Omental fat pad (tissue), 4 donors: ENCODE measurements around the gene LPGAT1. TPM values are rescaled to one million over a fixed set of nuclear protein-coding genes. Genes with fewer than 3 reads are reported as not detected.
"Not testable (repeated sequence)": the region's sequence is repeated elsewhere in the genome, so short reads cannot be mapped to it uniquely, and the experiment has no call there.

Experiments
- ATAC-seq: fragments of 150-250 bp; one replicate; pipeline ENCODE4 v1.9.1; 2016; ENCODE audit warnings: mild to moderate bottlenecking, moderate library complexity; ENCODE audit not compliant: low FRiP score
- DNase-seq: peaks from one replicate; pipeline ENCODE4 v3.0.0-alpha.2; 2019; ENCODE audit warnings: low spot score
- CTCF ChIP-seq, 3 donors: fragments of 450-650 bp; IDR thresholded peaks; one replicate each; pipeline ENCODE4 v1.5.1; 2016 to 2017; ENCODE audit warnings: antibody characterized with exemption in 3 of 3, mild to moderate bottlenecking in 3 of 3, moderate library complexity in 2 of 3
- small RNA-seq: library from RNA; depleted of rRNA; stranded (forward); fragments of <200 nt; gene quantifications from one replicate; pipeline ENCODE3, GENCODE V24; 2016
- total RNA-seq, 4 donors: library from RNA; depleted of rRNA; stranded (reverse); fragments of >200 nt; gene quantifications; one replicate each; pipeline ENCODE4 v1.1.0, GENCODE V29; 2016

Gene LPGAT1
- total RNA-seq, 4 donors from 2014 or later, result 46.8 to 70.9 (median 48.9) TPM

GRCh38 chr1:211697356-211697755 is 133.2 kb downstream of the LPGAT1 start:
- no peak for TF ChIP-seq CTCF (IDR thresholded peaks at IDR 0.05)
- DNase-seq (no peak), ATAC-seq (no peak)

GRCh38 chr1:211695135-211695816 is 135.3 kb downstream of the LPGAT1 start:
- ATAC-seq, result no peak
- no peak for TF ChIP-seq CTCF (IDR thresholded peaks at IDR 0.05)

GRCh38 chr1:211693911-211694310 is 136.7 kb downstream of the LPGAT1 start:
- ATAC-seq, DNase-seq: not testable (repeated sequence)

More at GRCh38 chr1:211695135-211695816, 135.3 kb downstream of the LPGAT1 start:
- no peak for DNase-seq

Small RNA genes within 50 kb of the gene (small RNA-seq; reads per million reads assigned to genes)
- gene RF00019 (not detected), gene RN7SL344P (not detected)

Other genes with a start within 250 kb of the LPGAT1 start
- gene NEK2, start 155.1 kb downstream of the LPGAT1 start, total RNA-seq, result under 1 TPM in 2 of 4 donors, not detected in 2; 0.47 to 0.60 TPM
- gene INTS7, start 204.8 kb upstream of the LPGAT1 start, total RNA-seq, result 10 to 100 TPM in 2 of 4 donors, 1 to 10 TPM in 2; 6.7 to 11.0 (median 9.5) TPM
- 1 to 10 TPM in 1 of 4 donors, under 1 TPM in 3; 0.60 to 1.4 (median 0.77) TPM for gene DTL, start 205.0 kb upstream of the LPGAT1 start, total RNA-seq